Keratinocyte (primary cell): ENCODE measurements around the gene HEMGN.

ENCODE experiments used
- CTCF ChIP-seq, 3 experiments: IDR thresholded peaks in 1 of 3; conservative IDR thresholded peaks in 1 of 3; optimal IDR thresholded peaks in 1 of 3; 2 replicates in 2 of 3; 3 replicates in 1 of 3; pipeline versions ENCODE3 to v1.5.1; 2011; ENCODE audit warnings: low read length in 3 of 3, mild to moderate bottlenecking in 3 of 3, moderate library complexity in 2 of 3, control low read depth in 1 of 3, inconsistent platforms in 1 of 3; ENCODE audit not compliant: insufficient read depth in 2 of 3; ENCODE audit errors: extremely low read depth in 1 of 3
- EZH2 ChIP-seq: IDR thresholded peaks from one replicate; pipeline ENCODE4 v1.6.1; 2012; ENCODE audit warnings: inconsistent platforms, mild to moderate bottlenecking, low read length, moderate library complexity

GRCh38 chr9:97944612-97945011 is 6.6 kb upstream of the HEMGN start:
- TF ChIP-seq CTCF (optimal IDR thresholded peaks at IDR 0.05 in 1 of 3, IDR thresholded peaks at IDR 0.05 in 1 of 3, conservative IDR thresholded peaks at IDR 0.05 in 1 of 3; ENCODE audit: extremely low read depth in 1 of 3, insufficient read depth in 2 of 3, low read length in 3 of 3): no peak
- TF ChIP-seq EZH2: no peak
